Suprapubic skin (tissue), 3 donors: ENCODE measurements around the gene TPCN1.

Source experiments
- CTCF ChIP-seq, 2 donors: fragments of 200-600 bp in 1 of 2; fragments of 450-650 bp in 1 of 2; sonication (generic) in 1 of 2; IDR thresholded peaks; one replicate each; pipeline ENCODE4 v1.5.1; 2016 to 2019; ENCODE audit warnings: antibody characterized with exemption in 2 of 2, mild to moderate bottlenecking in 1 of 2, moderate library complexity in 1 of 2
- POLR2A ChIP-seq, 2 donors: fragments of 450-650 bp; IDR thresholded peaks; one replicate each; pipeline ENCODE4 v1.6.1; 2017; ENCODE audit warnings: antibody characterized with exemption in 2 of 2, mild to moderate bottlenecking in 2 of 2, moderate library complexity in 2 of 2

GRCh38 chr12:113271853-113272561, 50.7 kb downstream of the TPCN1 start:
- TF ChIP-seq CTCF (IDR thresholded peaks at IDR 0.05) (no peak), POLR2A (IDR thresholded peaks at IDR 0.05) (no peak)
